Astrocyte of the cerebellum (primary cell): ENCODE measurements around the gene MFSD2B.

ENCODE experiments used
- DNase-seq: peaks from one replicate; pipeline ENCODE4 v3.0.0-alpha.2; 2011; ENCODE audit warnings: low read depth
- H3K4me3 ChIP-seq: 2 replicates; pipeline ENCODE4 v1.5.1; 2011; ENCODE audit warnings: mild to moderate bottlenecking, low read depth, low read length, moderate library complexity
- in situ Hi-C: cut with HindIII; loops from 2 replicates; pipeline ENCODE4 v1.10.0; 2017; ENCODE audit warnings: low sequenced_read_pairs
- TF ChIP-seq, protein P1 (sequence below): IDR thresholded peaks from 2 replicates; pipeline ENCODE4 v1.5.1; 2012; ENCODE audit warnings: low read length, low read depth, moderate library complexity, mild to moderate bottlenecking; ENCODE audit errors: missing control alignments

The MFSD2B gene

DNA sequence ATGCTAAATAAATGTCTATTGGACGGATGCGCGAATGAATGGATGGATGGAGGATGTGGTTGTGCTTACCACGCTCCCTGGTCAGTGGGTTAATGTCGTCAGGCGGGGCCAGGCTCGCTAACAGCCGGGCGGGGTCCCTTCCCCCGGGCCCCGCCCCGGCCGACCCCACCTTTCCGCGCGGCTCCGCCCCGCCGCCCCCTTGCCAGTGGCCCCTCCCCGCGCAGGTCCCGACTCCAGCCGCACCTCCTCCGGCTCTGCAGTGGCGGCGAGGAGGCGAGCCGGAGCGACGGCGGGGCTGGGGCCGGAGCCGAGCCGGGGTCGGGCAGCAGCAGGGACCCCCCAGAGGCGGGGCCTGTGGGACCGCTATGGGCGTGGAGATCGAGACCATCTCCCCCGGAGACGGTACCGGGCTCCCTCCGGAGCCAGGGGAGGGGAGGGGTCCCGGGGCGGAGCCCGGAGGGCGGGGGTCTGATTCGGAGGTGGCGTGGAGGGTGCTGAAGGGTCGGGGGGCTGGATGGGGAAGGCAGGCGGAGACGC lies 39.7 kb downstream of the MFSD2B start, which contains the start of gene FKBP1B:
Gene FKBP1B, plus strand, starts transcription at position 257 of the 537 bp plus-strand sequence. Its CDS starts 109 bp downstream, at position 366.
- TF ChIP-seq, protein P1, sequence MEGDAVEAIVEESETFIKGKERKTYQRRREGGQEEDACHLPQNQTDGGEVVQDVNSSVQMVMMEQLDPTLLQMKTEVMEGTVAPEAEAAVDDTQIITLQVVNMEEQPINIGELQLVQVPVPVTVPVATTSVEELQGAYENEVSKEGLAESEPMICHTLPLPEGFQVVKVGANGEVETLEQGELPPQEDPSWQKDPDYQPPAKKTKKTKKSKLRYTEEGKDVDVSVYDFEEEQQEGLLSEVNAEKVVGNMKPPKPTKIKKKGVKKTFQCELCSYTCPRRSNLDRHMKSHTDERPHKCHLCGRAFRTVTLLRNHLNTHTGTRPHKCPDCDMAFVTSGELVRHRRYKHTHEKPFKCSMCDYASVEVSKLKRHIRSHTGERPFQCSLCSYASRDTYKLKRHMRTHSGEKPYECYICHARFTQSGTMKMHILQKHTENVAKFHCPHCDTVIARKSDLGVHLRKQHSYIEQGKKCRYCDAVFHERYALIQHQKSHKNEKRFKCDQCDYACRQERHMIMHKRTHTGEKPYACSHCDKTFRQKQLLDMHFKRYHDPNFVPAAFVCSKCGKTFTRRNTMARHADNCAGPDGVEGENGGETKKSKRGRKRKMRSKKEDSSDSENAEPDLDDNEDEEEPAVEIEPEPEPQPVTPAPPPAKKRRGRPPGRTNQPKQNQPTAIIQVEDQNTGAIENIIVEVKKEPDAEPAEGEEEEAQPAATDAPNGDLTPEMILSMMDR = no peak
- in situ Hi-C loops = no loop called here
- DNase-seq = peak; percentile 5
- H3K4me3 ChIP-seq = peak within 1 kb of the TSS; percentile 75

DNA sequence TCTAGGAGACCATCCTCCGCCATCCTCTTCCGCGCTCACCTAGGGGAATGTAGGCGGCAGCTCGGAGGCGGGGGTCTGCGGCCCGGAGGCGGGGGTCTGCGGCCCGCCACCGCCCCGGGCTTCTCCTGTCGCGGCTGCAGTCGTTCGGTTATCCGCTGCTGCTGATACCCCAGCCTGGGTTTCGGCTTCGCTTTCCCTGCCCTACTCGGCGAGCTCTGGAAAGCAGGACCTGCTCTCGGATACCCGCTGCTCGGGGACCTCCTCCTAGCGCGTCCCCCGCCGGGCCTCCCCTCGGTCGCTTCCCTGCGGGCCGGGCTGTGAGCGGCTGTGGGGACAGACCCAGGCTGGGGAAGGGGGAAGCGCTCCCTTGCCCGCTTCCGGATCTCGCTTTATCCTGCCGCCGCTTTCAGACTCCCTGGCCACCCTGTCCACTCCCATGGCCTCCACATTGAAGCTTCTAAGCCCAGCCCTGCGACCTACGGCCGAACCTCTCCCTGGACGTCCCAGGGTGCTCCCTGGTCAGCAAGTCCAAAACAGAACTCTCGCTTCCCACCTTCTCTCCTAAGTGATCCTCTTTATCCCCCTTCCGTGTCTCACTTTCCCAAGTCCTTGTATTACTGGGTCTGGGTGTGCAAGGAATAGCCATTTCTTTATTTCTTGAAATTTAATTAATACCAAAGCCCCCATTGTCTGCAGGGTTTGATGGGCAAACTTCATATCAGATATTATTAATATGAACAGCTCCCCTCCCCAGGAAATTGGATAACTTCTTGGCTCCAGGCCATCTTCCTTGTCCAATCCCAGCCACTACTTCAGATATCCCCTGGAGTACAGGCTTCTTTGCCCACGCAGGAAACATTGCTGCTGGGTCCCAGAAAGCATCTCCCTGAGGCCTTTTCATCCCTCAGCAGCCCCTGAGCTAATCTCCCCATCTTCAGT lies 40.4 kb downstream of the MFSD2B start:
- in situ Hi-C loops = no loop called here
- peak overlapping the region; percentile 75 for H3K4me3 ChIP-seq
- TF ChIP-seq, protein P1 = no peak
- no peak for DNase-seq

DNA sequence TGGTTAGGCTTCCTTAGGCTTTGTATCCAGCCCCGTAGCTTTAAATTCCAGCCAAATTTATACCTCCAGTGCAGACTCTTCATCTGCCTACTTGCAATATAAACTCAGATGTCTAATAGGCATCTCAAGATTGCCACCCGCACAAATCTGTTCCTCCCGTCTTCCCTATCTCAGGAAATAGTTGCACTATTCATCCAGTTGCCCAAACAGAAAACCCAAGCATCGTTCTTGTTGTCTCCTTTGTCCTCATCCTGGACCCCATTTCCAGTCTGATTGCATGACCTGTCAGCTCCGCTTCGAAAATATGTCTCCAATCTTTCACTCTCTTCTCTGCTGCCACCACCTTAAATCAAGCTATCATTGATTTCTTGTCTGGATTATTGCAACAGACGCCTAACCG lies 41.9 kb downstream of the MFSD2B start:
- DNase-seq = no peak
- no peak overlapping the region for H3K4me3 ChIP-seq
- in situ Hi-C loops = no loop called here
- TF ChIP-seq, protein P1 = no peak

DNA sequence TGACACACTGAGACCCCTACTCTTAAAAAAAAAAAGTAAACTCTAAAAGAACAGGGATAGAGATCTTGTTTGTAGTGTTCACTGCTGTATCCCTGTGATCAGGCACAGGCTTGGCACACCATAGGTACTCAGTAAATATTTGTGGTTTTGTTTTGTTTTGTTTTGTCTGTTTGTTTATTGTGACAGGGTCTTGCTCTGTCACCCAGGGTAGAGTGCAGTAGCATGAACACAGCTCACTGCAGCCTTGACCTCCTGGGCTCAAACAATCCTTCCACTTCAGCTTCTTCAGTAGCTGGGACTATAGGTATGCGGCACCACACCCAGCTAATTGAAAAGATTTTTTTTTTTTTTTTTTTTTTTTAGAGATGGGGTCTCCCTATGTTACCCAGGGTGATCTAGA lies 43.1 kb downstream of the MFSD2B start:
- TF ChIP-seq, protein P1 = no peak
- no peak overlapping the region for H3K4me3 ChIP-seq
- DNase-seq = no peak
- in situ Hi-C loops = no loop called here

DNA sequence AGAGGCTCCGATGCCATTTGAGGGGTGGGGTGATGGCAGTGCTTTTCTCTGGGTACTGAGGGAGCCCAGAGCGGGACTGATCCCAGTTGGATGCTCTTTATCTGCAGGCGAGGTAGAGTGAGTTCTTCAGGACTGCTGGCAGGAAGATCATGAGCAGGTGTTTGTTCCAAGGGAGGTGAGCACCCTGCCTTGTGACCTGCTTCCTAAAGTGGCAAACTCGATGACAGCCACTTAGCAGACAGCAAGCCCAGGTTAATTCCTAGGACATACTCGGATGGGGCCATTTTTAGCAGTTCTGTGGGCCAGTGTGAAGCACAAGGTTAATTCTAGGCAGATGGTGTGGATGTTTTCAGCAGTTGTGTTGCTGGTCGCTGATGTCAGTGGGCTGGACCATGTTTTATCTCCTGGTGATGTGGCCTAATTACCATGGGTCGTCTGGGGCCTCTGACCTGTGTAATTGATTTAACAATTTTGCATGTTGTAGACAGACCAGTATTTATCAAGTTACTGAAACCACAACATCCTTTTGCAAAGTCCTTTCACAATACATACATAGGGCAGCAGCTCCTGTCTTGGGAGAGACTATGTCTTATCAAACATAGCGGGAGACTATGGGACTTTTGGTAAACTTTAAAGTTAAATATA lies 44.6 kb downstream of the MFSD2B start:
- in situ Hi-C loops = no loop called here
- DNase-seq = no peak

DNA sequence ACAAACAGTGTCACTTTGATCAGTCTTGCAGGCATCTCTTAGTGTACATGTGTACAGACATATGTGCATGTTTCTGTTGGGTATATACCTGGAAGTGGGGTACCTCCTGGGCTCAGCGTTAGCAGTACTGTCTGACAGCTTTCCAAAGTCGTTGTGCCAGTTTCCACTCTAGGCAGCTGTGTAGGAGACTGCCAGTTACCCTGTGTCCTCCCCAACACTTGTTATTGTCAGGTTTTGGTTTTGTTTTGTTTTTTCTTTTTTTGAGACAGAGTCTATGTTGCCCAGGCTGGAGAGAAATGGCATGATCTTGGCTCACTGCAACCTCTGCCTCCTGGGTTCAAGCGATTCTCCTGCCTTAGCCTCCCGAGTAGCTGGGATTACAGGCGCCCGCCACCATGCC lies 45.9 kb downstream of the MFSD2B start:
- TF ChIP-seq, protein P1 = no peak
- in situ Hi-C loops = no loop called here
- H3K4me3 ChIP-seq = no peak overlapping the region
- DNase-seq = no peak

More for the DNA sequence above, 44.6 kb downstream of the MFSD2B start:
- TF ChIP-seq, protein P1 = no peak
- no peak overlapping the region for H3K4me3 ChIP-seq
